ENCODE data around the gene DENND1A.

DENND1A gene

DNA sequence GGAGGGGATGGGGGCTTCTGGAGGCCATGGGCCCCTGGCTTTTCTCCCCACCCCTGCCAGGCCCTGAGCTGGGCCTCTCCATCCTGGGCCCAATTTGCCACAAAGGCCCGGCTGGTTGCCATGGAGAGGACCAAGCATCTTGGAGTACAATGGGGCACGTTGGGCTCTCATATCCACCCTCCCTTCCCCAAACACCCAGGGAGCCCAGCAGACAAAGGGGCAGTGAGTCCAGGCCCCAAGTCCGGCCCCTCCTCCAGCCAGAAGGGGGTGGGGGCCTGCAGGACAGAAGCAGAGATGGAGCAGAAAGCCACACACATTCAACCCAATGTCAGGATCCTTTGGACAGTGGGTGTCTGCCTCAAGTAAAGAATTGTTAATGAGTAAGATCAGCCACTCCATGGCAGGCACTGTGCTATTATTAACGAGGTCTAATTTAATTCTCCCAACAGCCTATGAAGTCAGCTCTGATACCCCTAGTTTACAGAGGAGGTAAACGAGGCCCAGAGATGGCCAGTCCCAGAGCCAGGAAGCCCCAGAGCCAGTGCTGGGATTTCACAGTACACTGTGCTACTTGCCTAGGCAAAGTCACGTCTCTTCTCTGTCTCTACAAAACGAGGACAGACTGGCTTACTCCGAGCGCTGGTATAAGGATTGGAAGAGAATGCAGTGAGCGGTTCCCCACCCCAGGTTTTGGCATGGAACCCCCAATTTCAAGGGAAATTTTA is 571.6 kb downstream of the DENND1A start:
- DNase-seq: no peak

DNA sequence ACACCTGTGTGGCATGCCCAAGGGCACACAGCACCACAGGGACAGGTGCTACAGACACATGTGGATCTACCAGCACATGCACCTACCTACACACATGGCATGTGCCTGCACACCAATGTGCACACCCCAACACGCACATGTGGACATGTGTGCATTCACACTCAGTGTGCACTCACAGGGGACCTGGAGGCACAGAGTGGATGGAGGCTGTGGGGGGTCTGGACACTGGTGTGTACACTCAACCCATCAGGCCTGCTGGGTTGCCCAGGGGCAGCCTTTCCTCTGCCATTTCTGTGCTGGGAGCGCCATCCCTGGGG is 572.2 kb downstream of the DENND1A start:
- DNase-seq: no peak
- TF ChIP-seq GATA1 (IDR thresholded peaks at IDR 0.05; ENCODE audit: low read depth, low read length) (no peak), POLR2A (IDR thresholded peaks at IDR 0.05; ENCODE audit: low read length) (no peak)

More for the DNA sequence above, 571.6 kb downstream of the DENND1A start:
- TF ChIP-seq POLR2A (IDR thresholded peaks at IDR 0.05; ENCODE audit: low read length) (no peak), GATA1 (IDR thresholded peaks at IDR 0.05; ENCODE audit: low read depth, low read length) (no peak)

DNA sequence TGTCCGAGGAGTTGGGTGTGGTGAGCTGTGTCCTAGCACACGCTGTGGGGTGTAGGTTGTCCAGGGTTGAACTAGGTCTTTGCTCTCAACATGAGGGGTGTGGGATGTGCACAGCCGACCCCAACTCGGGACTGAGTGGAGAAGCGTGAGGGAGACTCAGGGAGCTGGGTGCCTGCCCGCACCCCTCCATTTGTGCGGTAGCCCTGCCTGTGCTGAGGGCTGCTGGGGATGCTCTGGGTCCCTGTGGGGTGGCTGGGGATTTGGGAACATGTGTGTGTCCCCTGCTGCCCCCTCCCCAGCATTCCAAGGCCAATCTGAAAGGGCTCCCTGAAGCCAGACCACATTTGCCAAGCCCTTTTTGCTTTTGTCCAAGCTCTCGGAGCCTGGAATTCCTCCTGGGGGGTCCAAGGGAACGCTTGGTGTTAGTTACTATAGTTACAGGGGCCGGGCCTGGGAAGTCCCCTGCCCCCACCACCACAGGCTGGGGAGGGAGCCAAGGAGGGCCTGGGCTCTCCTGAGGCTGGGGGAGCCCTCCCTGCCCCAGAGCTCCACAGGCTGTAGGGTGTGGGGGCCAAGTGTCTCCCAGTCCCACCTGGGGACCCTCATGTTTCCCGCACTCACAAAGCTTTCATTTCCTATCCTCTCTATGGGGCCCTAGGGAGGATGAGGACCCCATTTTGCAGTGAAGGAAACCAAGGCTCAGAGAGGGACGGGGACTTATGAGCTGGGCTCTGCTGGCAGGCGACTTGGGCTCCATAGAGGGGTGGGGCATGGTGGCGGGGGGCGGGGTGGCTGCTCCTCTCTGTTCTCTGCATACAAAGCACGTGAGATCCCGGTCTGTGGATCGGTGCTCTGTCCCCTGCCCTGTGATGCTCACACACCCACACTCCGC is 572.8 kb downstream of the DENND1A start:
- TF ChIP-seq POLR2A (IDR thresholded peaks at IDR 0.05; ENCODE audit: low read length): no peak
- TF ChIP-seq GATA1 (IDR thresholded peaks at IDR 0.05; ENCODE audit: low read depth, low read length): no peak
- DNase-seq: no peak

DNA sequence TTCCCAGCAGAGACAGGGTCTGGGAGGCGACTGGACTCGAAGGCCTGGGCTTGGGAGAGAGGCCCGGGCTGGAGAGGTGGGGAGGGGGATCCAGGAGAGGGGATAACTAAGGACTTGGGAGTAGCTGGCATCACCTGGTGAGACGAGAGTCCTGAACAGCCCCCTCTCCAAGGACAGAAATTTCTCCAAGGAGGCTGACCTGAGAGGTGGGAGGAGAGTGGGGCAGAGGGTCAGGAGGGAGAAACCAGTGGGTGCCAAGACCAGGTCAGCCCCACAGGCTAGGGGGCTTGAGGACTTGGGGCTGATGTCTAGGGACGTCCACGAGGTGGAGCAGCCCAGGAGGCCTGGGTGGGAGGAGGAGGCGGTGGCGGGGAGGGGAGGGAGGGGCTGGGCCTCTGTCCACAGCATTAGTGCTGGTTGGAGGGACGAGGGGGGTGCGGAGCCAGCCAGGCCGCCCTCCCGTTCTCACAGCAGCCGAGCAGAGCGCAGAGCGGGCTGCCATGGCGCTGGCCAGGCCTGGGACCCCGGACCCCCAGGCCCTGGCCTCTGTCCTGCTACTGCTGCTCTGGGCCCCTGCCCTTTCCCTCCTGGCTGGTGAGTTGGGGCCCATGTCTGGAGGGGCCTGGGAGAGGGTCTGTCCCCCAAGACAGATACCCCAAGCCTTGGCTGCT is 574.0 kb downstream of the DENND1A start, which contains the start of gene CRB2:
Gene CRB2 (plus strand): TSS at position 437 of the 671 bp plus-strand sequence. CDS start 64 bp downstream, at position 501.
- DNase-seq: peak; percentile 58 to 70
- TF ChIP-seq POLR2A (IDR thresholded peaks at IDR 0.05; ENCODE audit: low read length) (no peak), GATA1 (IDR thresholded peaks at IDR 0.05; ENCODE audit: low read depth, low read length) (no peak)

DNA sequence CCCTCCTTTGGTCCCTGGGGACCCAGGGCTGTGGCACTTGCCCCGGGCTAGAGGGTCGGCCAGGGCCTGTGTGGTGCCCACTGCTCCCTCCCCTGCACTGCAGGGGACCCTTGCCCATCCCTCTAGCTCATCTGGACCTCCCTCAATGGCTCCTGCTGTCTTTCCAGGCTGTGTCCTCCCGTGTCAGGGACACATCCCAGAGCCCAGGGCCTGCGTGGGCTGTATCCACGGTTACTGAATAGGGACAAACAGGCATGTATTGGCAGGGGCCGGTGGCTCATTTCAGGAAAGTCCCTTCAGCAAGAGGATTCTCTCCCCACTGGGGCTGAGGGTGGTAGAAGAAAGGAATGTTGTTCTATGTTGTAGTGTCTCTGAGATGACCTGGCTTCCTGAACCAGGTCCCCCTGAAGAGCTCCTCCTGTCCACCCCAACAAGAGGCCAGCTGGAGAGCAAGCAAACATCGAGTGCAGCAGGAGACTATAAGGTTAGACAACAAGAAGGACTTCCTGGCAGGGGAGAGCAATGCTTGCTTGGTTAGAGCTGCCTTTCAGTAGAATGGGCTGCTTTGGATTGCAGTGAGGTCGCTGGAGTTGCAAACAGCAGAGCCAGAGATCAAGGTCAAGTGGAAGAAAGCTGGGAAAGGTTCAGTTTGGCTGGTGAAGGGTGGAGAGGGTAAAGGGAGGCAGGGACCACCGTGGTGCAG is 575.0 kb downstream of the DENND1A start:
- TF ChIP-seq GATA1 (IDR thresholded peaks at IDR 0.05; ENCODE audit: low read depth, low read length) (no peak), POLR2A (IDR thresholded peaks at IDR 0.05; ENCODE audit: low read length) (no peak)
- no peak for DNase-seq

DNA sequence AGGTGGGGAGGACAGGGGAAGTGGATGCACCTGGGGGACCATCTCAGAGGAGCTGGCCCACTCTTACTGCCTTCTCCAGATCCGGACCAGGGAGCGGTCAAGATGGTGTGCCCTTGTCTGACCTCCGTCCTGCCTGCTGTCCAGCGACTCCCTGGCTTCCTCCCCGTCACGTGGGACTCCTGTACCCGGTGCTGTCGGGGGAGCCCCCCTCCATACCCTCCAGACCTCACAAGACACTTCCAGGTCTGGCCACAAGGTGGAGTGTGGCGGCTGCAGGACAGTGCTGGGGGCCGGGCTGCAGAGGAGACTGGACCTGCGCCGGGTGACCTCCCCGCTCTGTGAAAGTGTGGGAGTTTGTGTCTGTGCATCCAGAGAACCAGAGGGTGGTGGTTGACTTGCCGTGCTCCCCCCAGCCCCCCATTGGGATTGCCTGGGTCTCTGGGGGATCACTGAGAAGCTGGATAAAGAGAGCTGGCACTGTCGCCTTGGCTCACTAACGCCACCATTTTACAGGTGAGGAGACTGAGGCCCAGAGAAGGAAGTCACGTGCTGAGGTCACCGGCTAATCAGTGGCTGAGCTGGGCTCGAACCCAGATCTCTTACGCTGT is 575.8 kb downstream of the DENND1A start:
- peak; percentile 80 to 86 for DNase-seq
- TF ChIP-seq GATA1 (IDR thresholded peaks at IDR 0.05; ENCODE audit: low read depth, low read length) (no peak), POLR2A (IDR thresholded peaks at IDR 0.05; ENCODE audit: low read length) (no peak)

DNA sequence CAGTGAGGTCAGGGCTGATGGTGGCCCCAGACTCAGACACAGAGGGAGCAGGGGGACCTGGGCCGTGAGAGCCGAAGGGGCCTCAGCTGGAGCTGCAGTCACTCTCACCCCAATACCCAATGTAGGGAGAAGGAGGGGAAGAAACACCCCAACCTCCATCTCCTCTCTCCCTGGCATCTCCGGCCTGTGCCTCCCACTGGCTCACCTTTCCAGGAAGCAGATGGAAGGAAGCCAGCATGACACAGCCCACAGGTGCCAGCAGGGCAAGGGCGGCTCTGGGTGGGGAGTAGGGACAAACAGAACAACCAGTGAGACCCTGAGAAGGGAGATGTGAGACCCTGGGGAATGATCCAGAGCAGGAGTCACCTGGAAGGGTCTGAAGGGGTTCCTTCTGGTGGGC is 576.9 kb downstream of the DENND1A start:
- DNase-seq: no peak
- TF ChIP-seq POLR2A (IDR thresholded peaks at IDR 0.05; ENCODE audit: low read length) (no peak), GATA1 (IDR thresholded peaks at IDR 0.05; ENCODE audit: low read depth, low read length) (no peak)

DNA sequence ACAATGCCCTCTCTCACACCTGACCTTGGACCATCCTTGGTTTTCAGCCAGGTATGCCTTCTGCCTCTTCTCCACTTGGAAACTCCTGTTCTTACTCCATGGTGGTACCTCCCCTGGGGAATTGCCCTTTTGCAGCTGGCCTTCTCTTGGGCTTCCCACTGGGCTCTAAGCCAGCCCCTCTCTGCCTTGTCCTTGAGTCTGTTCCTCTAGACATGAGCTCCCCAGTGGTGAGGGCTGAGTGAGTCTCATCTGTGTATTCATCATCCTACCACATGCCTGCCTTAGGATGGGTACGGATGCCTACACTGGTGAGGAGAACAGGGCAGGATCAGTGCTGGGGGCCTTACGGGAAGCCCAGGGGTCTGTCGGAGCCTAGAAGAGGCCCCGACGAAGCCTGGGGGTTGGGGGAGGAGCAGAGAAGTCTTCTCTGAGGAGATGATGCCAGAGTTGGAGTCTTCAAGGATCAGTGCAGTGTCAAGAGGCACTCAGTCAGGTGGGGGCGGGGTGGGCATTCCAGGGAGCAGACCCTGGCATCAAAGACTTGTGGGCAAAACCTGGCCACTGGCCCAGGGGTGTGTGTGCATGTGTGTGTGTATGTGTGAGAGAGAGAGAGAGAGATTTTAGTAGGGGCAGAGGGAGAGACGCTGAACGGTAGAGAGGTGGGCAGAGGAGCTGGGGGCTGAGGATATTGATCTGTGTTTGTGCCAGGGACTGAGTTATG is 579.2 kb downstream of the DENND1A start:
- no peak for TF ChIP-seq GATA1 (IDR thresholded peaks at IDR 0.05; ENCODE audit: low read depth, low read length)
- TF ChIP-seq POLR2A (IDR thresholded peaks at IDR 0.05; ENCODE audit: low read length): no peak
- no peak for DNase-seq

DNA sequence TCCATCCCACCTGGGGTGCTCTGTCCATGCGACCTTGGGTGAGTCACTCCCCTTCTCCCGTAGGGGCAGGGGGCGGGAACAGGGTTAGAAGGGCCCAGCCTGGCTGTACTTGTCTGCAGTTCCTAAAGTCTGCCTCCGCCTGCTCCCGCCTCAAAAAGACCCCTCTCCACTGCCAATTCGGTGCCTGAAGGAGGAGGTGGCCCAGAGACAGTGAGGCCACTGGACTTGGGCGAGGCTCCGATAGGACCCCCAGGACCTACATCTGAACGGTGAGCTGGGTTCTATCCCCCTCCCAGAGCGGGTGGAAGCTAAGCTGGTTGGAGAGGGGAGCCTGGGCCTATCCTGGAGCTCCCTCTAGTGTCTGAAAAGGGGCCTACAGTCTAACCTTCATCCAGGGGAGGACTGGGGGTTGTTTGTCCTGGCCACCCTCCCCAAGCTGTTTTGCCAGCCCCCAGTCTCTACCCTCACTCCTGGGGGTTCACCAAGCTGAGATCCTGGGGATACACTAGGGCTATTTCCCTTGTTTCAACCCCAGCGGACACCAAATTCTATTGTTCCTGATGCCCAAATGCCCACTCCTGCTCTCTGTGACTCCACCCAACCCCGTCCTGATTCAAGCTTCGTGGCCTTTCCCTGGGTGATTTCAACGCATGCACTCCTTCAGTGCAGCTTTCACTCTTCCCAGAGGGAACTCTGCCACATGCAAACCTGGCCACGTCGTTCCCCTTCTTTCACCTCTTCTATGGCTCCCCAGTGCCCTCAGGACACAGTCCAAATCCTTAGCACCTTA is 580.0 kb downstream of the DENND1A start:
- TF ChIP-seq POLR2A (IDR thresholded peaks at IDR 0.05; ENCODE audit: low read length) (no peak), GATA1 (IDR thresholded peaks at IDR 0.05; ENCODE audit: low read depth, low read length) (no peak)
- peak; percentile 71 to 83 for DNase-seq

DNA sequence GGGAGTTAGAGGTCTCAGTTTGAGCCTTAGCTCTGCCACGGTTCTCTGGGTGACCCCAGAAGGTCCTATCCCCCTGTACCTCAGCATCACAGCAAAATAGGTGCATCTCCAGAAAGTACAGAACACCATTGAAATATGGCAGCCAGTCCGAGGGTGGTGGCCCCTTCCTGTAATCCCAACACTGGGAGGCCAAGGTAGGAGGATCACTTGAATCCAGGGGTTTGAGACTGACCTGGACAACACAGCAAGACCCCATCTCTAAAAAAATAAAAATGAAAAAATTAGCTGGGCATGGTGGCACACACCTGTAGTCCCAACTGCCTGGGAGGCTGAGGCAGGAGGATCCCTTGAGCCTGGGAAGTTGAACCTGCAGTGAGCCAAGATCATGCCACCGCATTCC is 580.9 kb downstream of the DENND1A start:
- TF ChIP-seq POLR2A (IDR thresholded peaks at IDR 0.05; ENCODE audit: low read length): no peak
- no peak for TF ChIP-seq GATA1 (IDR thresholded peaks at IDR 0.05; ENCODE audit: low read depth, low read length)
- DNase-seq: no peak

DNA sequence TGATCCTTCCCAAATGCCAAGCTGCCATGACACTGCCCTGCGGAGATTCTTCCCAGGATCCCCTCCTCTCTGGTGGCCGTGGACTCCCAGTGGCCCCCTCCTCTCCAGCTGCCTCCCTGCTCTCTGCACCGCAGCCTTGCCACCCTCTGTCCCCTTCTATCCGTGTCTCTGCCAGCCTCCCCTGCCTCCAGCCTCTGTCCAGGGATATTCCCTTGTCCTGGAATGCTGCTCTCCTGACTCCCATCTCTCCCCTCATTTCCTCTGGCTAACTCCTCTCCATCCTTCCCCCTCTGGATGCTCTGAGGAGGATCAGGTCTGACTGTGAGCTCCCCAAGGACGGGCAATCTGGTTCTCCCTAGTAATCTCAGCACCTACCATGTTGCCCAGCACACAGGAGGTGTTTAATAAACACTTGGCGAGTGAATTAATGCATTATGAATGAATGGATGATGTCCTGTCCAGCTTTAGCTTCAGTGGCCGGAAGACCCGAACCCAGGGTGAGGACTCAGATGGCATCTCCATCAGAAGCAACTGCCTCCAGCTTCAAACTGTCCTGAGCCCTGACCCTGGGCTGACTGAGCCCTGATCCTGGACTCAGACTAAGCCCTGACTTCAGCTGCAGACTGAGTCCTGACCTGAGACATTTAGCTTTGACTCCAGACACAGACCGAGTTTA is 581.5 kb downstream of the DENND1A start:
- TF ChIP-seq POLR2A (IDR thresholded peaks at IDR 0.05; ENCODE audit: low read length) (no peak), GATA1 (IDR thresholded peaks at IDR 0.05; ENCODE audit: low read depth, low read length) (no peak)
- no peak for DNase-seq
